Stimulated activated naive B cell treated with anti-CD40 and anti-IgM and Interleukin-4, amounts not matched to agents 10 μg/mL and 1 μg/mL and 100 μg/mL, for 72 hours (primary cell): ENCODE data around the gene DEPDC5.

Experiments used
- ATAC-seq, 2 donors: fragments of 150-1000 bp; cut with Tn5 transposase; replicated peaks; 2 replicates each; pipeline ENCODE4 v1.10.0; 2021; ENCODE audit warnings: moderate library complexity in 1 of 2
- DNase-seq: peaks from one replicate; pipeline ENCODE4 v3.0.0; 2021
- H3K27ac Mint-ChIP-seq: one replicate; pipeline ENCODE4 v1.8.0; 2022; ENCODE audit warnings: mild to moderate bottlenecking, mixed read lengths
- H3K27me3 Mint-ChIP-seq, 2 donors: one replicate each; pipeline ENCODE4 v1.8.0; 2022; ENCODE audit warnings: mixed read lengths in 2 of 2
- H3K36me3 Mint-ChIP-seq, 2 donors: one replicate each; pipeline ENCODE4 v1.8.0; 2022; ENCODE audit warnings: mixed read lengths in 2 of 2, mild to moderate bottlenecking in 1 of 2
- H3K4me1 Mint-ChIP-seq, 2 donors: one replicate each; pipeline ENCODE4 v1.8.0; 2022; ENCODE audit warnings: mixed read lengths in 2 of 2, mild to moderate bottlenecking in 1 of 2
- H3K4me3 Mint-ChIP-seq, 2 donors: one replicate each; pipeline ENCODE4 v1.8.0; 2022; ENCODE audit warnings: mild to moderate bottlenecking in 2 of 2, mixed read lengths in 2 of 2, moderate library complexity in 1 of 2
- H3K9me3 Mint-ChIP-seq, 2 donors: one replicate each; pipeline ENCODE4 v1.8.0; 2022; ENCODE audit warnings: mixed read lengths in 2 of 2, mild to moderate bottlenecking in 1 of 2

DEPDC5 gene

GRCh38 chr22:31892080-31892433 is 138.2 kb downstream of the DEPDC5 start:
- H3K36me3 Mint-ChIP-seq = peaks cover 25 to 34% of the 10 kb centered on the region in 2 donors
- no peaks in the 10 kb centered on the region for H3K9me3 Mint-ChIP-seq
- H3K27ac Mint-ChIP-seq = no peak overlapping the region
- H3K27me3 Mint-ChIP-seq = no peaks in the 10 kb centered on the region
- DNase-seq (no peak), ATAC-seq (no peak)
- H3K4me3 Mint-ChIP-seq = no peak overlapping the region
- no peaks in the 10 kb centered on the region for H3K4me1 Mint-ChIP-seq

- ATAC-seq (no peak), DNase-seq (no peak)
- Mint-ChIP-seq H3K9me3 (no peaks in the 10 kb centered on the region), H3K4me1 (no peaks in the 10 kb centered on the region), H3K36me3 (peaks cover 24 to 46% of the 10 kb centered on the region in 2 donors), H3K4me3 (no peak overlapping the region), H3K27me3 (no peaks in the 10 kb centered on the region), H3K27ac (no peak overlapping the region)
Measured at GRCh38 chr22:31893460-31893859, 139.6 kb downstream of the DEPDC5 start.

- Mint-ChIP-seq H3K36me3 (peaks cover 22 to 36% of the 10 kb centered on the region in 2 donors), H3K27ac (no peak overlapping the region), H3K9me3 (no peaks in the 10 kb centered on the region), H3K4me3 (no peak overlapping the region), H3K4me1 (no peaks in the 10 kb centered on the region), H3K27me3 (no peaks in the 10 kb centered on the region)
- DNase-seq = no peak
- ATAC-seq = no peak
Measured at GRCh38 chr22:31895411-31896123, 141.7 kb downstream of the DEPDC5 start.

- no peaks in the 10 kb centered on the region for H3K9me3 Mint-ChIP-seq
- H3K36me3 Mint-ChIP-seq = peaks cover 22 to 31% of the 10 kb centered on the region in 2 donors
Measured at GRCh38 chr22:31896472-31896871, 142.7 kb downstream of the DEPDC5 start.

GRCh38 chr22:31897842-31898805 is 144.3 kb downstream of the DEPDC5 start:
- Mint-ChIP-seq H3K27me3 (no peaks in the 10 kb centered on the region), H3K36me3 (peaks cover 19 to 31% of the 10 kb centered on the region in 2 donors), H3K4me1 (no peaks in the 10 kb centered on the region), H3K4me3 (no peak overlapping the region), H3K9me3 (no peaks in the 10 kb centered on the region), H3K27ac (no peak overlapping the region)
- ATAC-seq = no peak
- DNase-seq = no peak

More at GRCh38 chr22:31896472-31896871, 142.7 kb downstream of the DEPDC5 start:
- Mint-ChIP-seq H3K27ac (no peak overlapping the region), H3K27me3 (no peaks in the 10 kb centered on the region), H3K4me1 (no peaks in the 10 kb centered on the region), H3K4me3 (no peak overlapping the region)
- no peak for DNase-seq
- no peak for ATAC-seq

- Mint-ChIP-seq H3K9me3 (no peaks in the 10 kb centered on the region), H3K4me1 (no peaks in the 10 kb centered on the region), H3K27me3 (no peaks in the 10 kb centered on the region), H3K27ac (no peak overlapping the region), H3K4me3 (no peak overlapping the region), H3K36me3 (peaks cover 19 to 32% of the 10 kb centered on the region in 2 donors)
- DNase-seq = no peak
- no peak for ATAC-seq
Measured at GRCh38 chr22:31898926-31899325, 145.1 kb downstream of the DEPDC5 start.

GRCh38 chr22:31899669-31900068 is 145.8 kb downstream of the DEPDC5 start:
- peaks cover 25 to 38% of the 10 kb centered on the region in 2 donors for H3K36me3 Mint-ChIP-seq
- ATAC-seq = no peak

GRCh38 chr22:31901388-31902137 is 147.7 kb downstream of the DEPDC5 start:
- Mint-ChIP-seq H3K36me3 (peaks cover 31 to 43% of the 10 kb centered on the region in 2 donors), H3K9me3 (no peaks in the 10 kb centered on the region)

More at GRCh38 chr22:31899669-31900068, 145.8 kb downstream of the DEPDC5 start:
- H3K27me3 Mint-ChIP-seq = no peaks in the 10 kb centered on the region
- H3K4me1 Mint-ChIP-seq = no peaks in the 10 kb centered on the region
- DNase-seq = no peak
- no peak overlapping the region for H3K4me3 Mint-ChIP-seq
- H3K27ac Mint-ChIP-seq = no peak overlapping the region
- H3K9me3 Mint-ChIP-seq = no peaks in the 10 kb centered on the region

GRCh38 chr22:31904651-31905050 is 150.8 kb downstream of the DEPDC5 start:
- Mint-ChIP-seq H3K27ac (no peak overlapping the region), H3K27me3 (no peaks in the 10 kb centered on the region), H3K9me3 (no peaks in the 10 kb centered on the region), H3K4me3 (no peak overlapping the region), H3K4me1 (no peaks in the 10 kb centered on the region), H3K36me3 (peaks cover 34 to 46% of the 10 kb centered on the region in 2 donors)
- DNase-seq (no peak), ATAC-seq (no peak)

More at GRCh38 chr22:31901388-31902137, 147.7 kb downstream of the DEPDC5 start:
- Mint-ChIP-seq H3K27me3 (no peaks in the 10 kb centered on the region), H3K27ac (no peak overlapping the region), H3K4me3 (no peak overlapping the region), H3K4me1 (no peaks in the 10 kb centered on the region)
- DNase-seq (no peak), ATAC-seq (no peak)

- no peaks in the 10 kb centered on the region for H3K27me3 Mint-ChIP-seq
- H3K36me3 Mint-ChIP-seq = peaks cover 36 to 49% of the 10 kb centered on the region in 2 donors
- H3K9me3 Mint-ChIP-seq = no peaks in the 10 kb centered on the region
- ATAC-seq (no peak), DNase-seq (no peak)
- H3K27ac Mint-ChIP-seq = no peak overlapping the region
- H3K4me3 Mint-ChIP-seq = no peak overlapping the region
- H3K4me1 Mint-ChIP-seq = no peaks in the 10 kb centered on the region
Measured at GRCh38 chr22:31905356-31905755, 151.5 kb downstream of the DEPDC5 start.

GRCh38 chr22:31906086-31906485 is 152.3 kb downstream of the DEPDC5 start:
- ATAC-seq (no peak), DNase-seq (no peak)
- H3K36me3 Mint-ChIP-seq = peaks cover 38 to 52% of the 10 kb centered on the region in 2 donors
- no peaks in the 10 kb centered on the region for H3K9me3 Mint-ChIP-seq
- no peak overlapping the region for H3K4me3 Mint-ChIP-seq
- no peak overlapping the region for H3K27ac Mint-ChIP-seq
- no peaks in the 10 kb centered on the region for H3K27me3 Mint-ChIP-seq
- no peaks in the 10 kb centered on the region for H3K4me1 Mint-ChIP-seq

GRCh38 chr22:31906569-31906968 is 152.8 kb downstream of the DEPDC5 start:
- DNase-seq (no peak), ATAC-seq (no peak)
- Mint-ChIP-seq H3K9me3 (no peaks in the 10 kb centered on the region), H3K27me3 (no peaks in the 10 kb centered on the region), H3K36me3 (peaks cover 36 to 52% of the 10 kb centered on the region in 2 donors), H3K4me3 (no peak overlapping the region), H3K4me1 (no peaks in the 10 kb centered on the region), H3K27ac (no peak overlapping the region)

GRCh38 chr22:31909977-31910376 is 156.2 kb downstream of the DEPDC5 start:
- Mint-ChIP-seq H3K9me3 (no peaks in the 10 kb centered on the region), H3K27ac (peak overlapping the region; percentile 80), H3K4me3 (no peak overlapping the region), H3K27me3 (no peaks in the 10 kb centered on the region), H3K4me1 (no peaks in the 10 kb centered on the region), H3K36me3 (peaks cover 27 to 37% of the 10 kb centered on the region in 2 donors)
- ATAC-seq (no peak), DNase-seq (no peak)
